ENCODE data around the gene CCDC144A.
A peak's percentile ranks its signal among the peaks of the same experiment; 100 is the strongest.
"Not testable (repeated sequence)": the region's sequence is repeated elsewhere in the genome, so short reads cannot be mapped to it uniquely, and the experiment has no call there.

The CCDC144A gene

GRCh38 chr17:16686019-16686418 is 4.0 kb upstream of the CCDC144A start:
- H3K4me3 Mint-ChIP-seq; DNase-seq; H3K4me1 Mint-ChIP-seq; ATAC-seq (replicated peaks); H3K36me3 Mint-ChIP-seq; H3K27ac Mint-ChIP-seq; H3K9me3 Mint-ChIP-seq: not testable (repeated sequence)
- peaks cover 22 to 35% of the 10 kb centered on the region in 2 donors for H3K27me3 Mint-ChIP-seq

GRCh38 chr17:16687151-16687550 is 2.9 kb upstream of the CCDC144A start:
- not testable (repeated sequence) for H3K4me1 Mint-ChIP-seq; ATAC-seq (replicated peaks); DNase-seq; H3K36me3 Mint-ChIP-seq; H3K27ac Mint-ChIP-seq; H3K9me3 Mint-ChIP-seq; H3K4me3 Mint-ChIP-seq
- peaks cover 18 to 28% of the 10 kb centered on the region in 2 donors for H3K27me3 Mint-ChIP-seq

DNA sequence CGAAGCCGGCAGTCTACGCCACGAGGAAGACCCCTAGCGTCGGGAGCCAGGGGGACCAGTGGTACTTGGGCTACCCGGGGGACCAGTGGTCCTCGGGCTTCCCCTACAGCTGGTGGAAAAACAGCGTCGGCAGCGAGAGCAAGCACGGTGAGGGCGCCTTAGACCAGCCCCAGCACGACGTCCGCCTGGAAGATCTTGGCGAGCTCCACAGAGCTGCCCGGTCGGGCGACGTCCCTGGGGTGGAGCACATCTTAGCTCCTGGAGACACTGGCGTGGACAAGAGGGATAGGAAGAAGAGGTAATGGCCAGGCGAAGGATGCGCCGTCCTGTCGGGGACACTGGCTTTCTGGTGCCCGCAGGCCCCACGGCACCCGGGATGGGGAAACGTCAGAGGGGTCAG is 406 bp downstream of the CCDC144A start:
- not testable (repeated sequence) for H3K36me3 Mint-ChIP-seq; H3K27me3 Mint-ChIP-seq; H3K27ac Mint-ChIP-seq; H3K9me3 Mint-ChIP-seq; ATAC-seq (replicated peaks); H3K4me1 Mint-ChIP-seq; DNase-seq
- peak overlapping the region in 1 of 2 donors; percentile 21 for H3K4me3 Mint-ChIP-seq

DNA sequence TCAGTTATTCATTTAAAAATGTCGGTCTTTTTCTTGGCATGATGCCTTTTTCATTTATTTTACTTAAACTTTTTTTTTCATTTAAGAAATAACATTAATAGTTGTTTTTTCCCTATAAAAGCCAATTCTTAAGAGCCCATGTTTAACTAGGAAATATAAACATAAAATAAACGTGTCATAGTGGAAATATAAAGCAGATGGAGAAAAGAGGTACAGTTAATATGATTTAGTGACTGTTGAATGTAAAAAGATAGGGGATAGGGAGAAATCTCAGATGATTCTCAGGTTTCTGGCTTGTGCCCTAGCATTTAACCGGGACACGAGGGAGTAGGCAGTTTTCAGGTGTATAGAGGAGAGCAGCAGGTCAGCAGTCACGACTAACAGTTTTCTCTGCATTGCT is 7.6 kb downstream of the CCDC144A start:
- ATAC-seq (replicated peaks); DNase-seq; H3K4me1 Mint-ChIP-seq; H3K36me3 Mint-ChIP-seq; H3K27me3 Mint-ChIP-seq; H3K9me3 Mint-ChIP-seq; H3K4me3 Mint-ChIP-seq; H3K27ac Mint-ChIP-seq: not testable (repeated sequence)

GRCh38 chr17:16745492-16746203 is 55.6 kb downstream of the CCDC144A start:
- H3K36me3 Mint-ChIP-seq: not testable (repeated sequence)

DNA sequence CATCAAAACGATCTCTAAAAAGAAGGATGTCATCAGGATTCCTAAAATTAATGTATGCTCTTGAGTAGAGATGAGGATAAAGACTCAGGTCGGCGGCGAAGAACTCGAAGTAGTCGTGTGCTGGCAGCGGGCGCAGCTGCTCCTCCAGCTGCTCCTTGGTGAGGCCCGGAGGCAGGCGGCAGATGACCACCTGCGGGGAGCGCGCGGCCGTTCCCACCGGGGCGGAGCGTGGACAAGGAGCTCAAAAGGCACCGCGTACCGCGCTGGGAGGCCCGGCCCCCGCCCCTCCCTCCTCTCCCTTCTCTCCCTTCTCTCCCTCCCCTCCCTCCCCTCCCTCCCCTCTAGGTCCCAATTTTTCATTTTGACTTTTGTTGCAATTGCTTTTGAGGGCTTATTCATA is 56.5 kb downstream of the CCDC144A start:
- DNase-seq, H3K27ac Mint-ChIP-seq, H3K36me3 Mint-ChIP-seq, H3K4me3 Mint-ChIP-seq, H3K9me3 Mint-ChIP-seq: not testable (repeated sequence)
- peak in 1 of 2 donors; percentile 41 for ATAC-seq (replicated peaks)
- peaks cover 36 to 64% of the 10 kb centered on the region in 2 donors for H3K27me3 Mint-ChIP-seq
- peaks cover 8 to 21% of the 10 kb centered on the region in 2 donors for H3K4me1 Mint-ChIP-seq

More at GRCh38 chr17:16745492-16746203, 55.6 kb downstream of the CCDC144A start:
- not testable (repeated sequence) for H3K27ac Mint-ChIP-seq, DNase-seq, H3K9me3 Mint-ChIP-seq
- Mint-ChIP-seq H3K4me3 (peak overlapping the region; percentile 14 to 56), H3K27me3 (peaks cover 28 to 55% of the 10 kb centered on the region in 2 donors), H3K4me1 (peaks cover 3 to 12% of the 10 kb centered on the region in 2 donors)
- ATAC-seq (replicated peaks): peak in 1 of 2 donors; percentile 36

GRCh38 chr17:16750515-16750914 is 60.5 kb downstream of the CCDC144A start:
- not testable (repeated sequence) for H3K9me3 Mint-ChIP-seq; H3K36me3 Mint-ChIP-seq; ATAC-seq (replicated peaks); H3K4me3 Mint-ChIP-seq; H3K27ac Mint-ChIP-seq; DNase-seq
- Mint-ChIP-seq H3K27me3 (peaks cover 26 to 44% of the 10 kb centered on the region in 2 donors), H3K4me1 (peaks cover 9 to 20% of the 10 kb centered on the region in 2 donors)

- not testable (repeated sequence) for H3K27ac Mint-ChIP-seq
- peak; percentile 83 to 88 for ATAC-seq (replicated peaks)
- H3K4me3 Mint-ChIP-seq: peak overlapping the region; percentile 38 to 72
Observed at GRCh38 chr17:16751224-16751923, 61.3 kb downstream of the CCDC144A start.

DNA sequence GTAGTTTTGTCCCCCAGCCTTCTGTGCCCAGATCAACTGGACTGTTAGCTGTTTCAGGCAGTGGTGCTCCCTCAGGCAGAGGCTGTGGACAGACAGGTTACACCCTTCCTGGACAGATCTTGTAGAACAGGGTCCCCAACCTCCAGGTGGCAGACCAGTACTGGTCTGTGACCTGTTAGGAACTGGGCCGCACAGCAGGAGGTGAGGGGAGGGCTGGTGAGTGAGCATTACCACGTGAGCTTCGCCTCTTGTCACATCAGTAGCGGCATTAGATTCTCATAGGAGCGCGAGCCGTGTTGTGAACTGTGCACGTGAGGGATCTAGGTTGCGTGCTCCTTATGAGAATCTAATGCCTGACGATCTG is 61.9 kb downstream of the CCDC144A start:
- H3K27ac Mint-ChIP-seq; DNase-seq; H3K9me3 Mint-ChIP-seq; H3K4me1 Mint-ChIP-seq; H3K36me3 Mint-ChIP-seq; H3K4me3 Mint-ChIP-seq; ATAC-seq (replicated peaks): not testable (repeated sequence)
- H3K27me3 Mint-ChIP-seq: peaks cover 22 to 32% of the 10 kb centered on the region in 2 donors

More at GRCh38 chr17:16751224-16751923, 61.3 kb downstream of the CCDC144A start:
- not testable (repeated sequence) for H3K9me3 Mint-ChIP-seq, H3K36me3 Mint-ChIP-seq
- Mint-ChIP-seq H3K27me3 (peaks cover 19 to 36% of the 10 kb centered on the region in 2 donors), H3K4me1 (peaks cover 6 to 12% of the 10 kb centered on the region in 2 donors)
- DNase-seq: peak; percentile 13

GRCh38 chr17:16757520-16757919 is 67.5 kb downstream of the CCDC144A start:
- not testable (repeated sequence) for H3K36me3 Mint-ChIP-seq; H3K4me1 Mint-ChIP-seq; DNase-seq; H3K9me3 Mint-ChIP-seq; H3K4me3 Mint-ChIP-seq; H3K27ac Mint-ChIP-seq; ATAC-seq (replicated peaks)
- peaks cover 8 to 12% of the 10 kb centered on the region in 2 donors for H3K27me3 Mint-ChIP-seq

DNA sequence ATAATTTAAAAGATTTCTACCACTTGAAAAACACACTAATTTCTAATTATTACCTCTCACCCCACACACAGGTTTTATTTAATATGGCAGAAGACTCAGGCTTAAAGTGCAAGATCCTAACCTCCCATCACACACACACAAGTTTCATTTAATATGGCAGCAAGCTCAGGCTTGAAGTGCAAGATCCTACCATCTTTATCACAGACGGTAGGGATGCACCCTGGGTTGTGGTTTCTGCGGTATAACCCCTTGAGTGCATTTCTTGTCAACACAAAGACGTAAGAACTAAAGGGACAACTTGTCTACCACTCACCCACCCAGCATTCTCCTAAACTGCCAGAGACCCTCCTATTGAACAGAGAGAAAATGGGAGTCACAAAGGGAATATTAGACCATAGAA is 68.1 kb downstream of the CCDC144A start:
- H3K36me3 Mint-ChIP-seq; H3K4me1 Mint-ChIP-seq; H3K9me3 Mint-ChIP-seq; H3K4me3 Mint-ChIP-seq; ATAC-seq (replicated peaks); DNase-seq; H3K27ac Mint-ChIP-seq: not testable (repeated sequence)
- peaks cover 8 to 12% of the 10 kb centered on the region in 2 donors for H3K27me3 Mint-ChIP-seq

GRCh38 chr17:16768290-16769175 is 78.5 kb downstream of the CCDC144A start:
- not testable (repeated sequence) for H3K27me3 Mint-ChIP-seq; H3K4me3 Mint-ChIP-seq; H3K27ac Mint-ChIP-seq; DNase-seq; H3K4me1 Mint-ChIP-seq; H3K36me3 Mint-ChIP-seq; ATAC-seq (replicated peaks); H3K9me3 Mint-ChIP-seq

DNA sequence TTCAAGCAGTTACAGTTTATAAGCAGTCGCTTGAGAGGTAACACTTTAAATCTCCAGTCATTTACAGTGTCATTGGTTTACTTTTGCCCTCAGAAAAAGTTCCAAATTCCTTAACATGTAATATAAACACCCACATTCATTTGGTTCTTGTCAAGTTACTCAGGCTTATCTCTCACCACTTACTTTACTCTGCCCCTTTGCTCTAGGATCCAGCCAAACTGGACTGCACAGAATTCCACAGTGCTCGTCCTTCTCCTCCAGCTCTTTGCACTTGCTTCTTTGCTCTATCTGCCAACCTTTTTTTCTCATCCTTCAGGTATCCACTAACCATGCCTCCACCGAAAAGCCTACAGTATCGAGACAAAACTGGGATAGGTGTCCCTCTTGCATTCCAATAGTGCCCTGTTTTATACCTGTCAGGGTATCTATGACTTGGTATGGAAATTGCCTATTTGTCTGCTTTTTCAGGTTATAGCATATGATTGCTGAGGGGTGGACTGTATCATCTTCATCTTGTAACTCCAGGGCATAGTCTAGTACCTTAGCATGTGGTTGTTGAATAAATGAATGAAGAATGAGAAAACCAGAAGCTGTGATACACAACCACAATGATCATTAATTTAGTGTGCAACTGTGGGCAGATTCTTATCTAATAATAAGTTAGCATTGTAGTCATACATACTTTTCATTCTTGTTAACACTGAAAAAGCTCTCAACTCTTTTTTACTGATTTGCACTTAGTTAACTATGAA is 82.5 kb downstream of the CCDC144A start:
- DNase-seq; H3K36me3 Mint-ChIP-seq; H3K27me3 Mint-ChIP-seq; H3K9me3 Mint-ChIP-seq; H3K27ac Mint-ChIP-seq; H3K4me3 Mint-ChIP-seq; H3K4me1 Mint-ChIP-seq; ATAC-seq (replicated peaks): not testable (repeated sequence)

DNA sequence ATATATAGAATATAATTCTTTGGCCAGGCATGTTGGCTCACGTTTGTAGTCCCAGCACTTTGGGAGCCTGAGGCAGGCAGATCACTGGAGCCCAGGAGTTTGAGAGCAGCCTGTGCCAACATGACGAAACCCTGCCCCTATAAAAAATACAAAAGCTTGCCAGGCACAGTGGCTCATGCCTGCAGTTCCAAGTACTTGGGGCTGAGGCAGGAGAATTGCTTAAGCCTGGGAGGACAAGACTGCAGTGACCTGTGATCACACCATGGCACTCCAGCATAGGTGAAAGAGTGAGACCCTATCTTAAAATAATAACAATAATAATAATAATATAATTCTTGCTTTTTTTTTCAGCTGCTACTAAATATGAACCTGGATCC is 83.1 kb downstream of the CCDC144A start:
- DNase-seq; ATAC-seq (replicated peaks); H3K4me1 Mint-ChIP-seq; H3K36me3 Mint-ChIP-seq; H3K9me3 Mint-ChIP-seq; H3K4me3 Mint-ChIP-seq; H3K27me3 Mint-ChIP-seq; H3K27ac Mint-ChIP-seq: not testable (repeated sequence)
